Stimulated activated CD8-positive, alpha-beta memory T cell treated with anti-CD3 and anti-CD28 coated beads, Interleukin-15, amount 100 ng/mL, for 1 hour (primary cell): ENCODE data around the gene THOC6.

Experiments
- DNase-seq: peaks from one replicate; pipeline ENCODE4 v3.0.0-alpha.2; 2020; ENCODE audit warnings: low read depth

THOC6 gene

DNA sequence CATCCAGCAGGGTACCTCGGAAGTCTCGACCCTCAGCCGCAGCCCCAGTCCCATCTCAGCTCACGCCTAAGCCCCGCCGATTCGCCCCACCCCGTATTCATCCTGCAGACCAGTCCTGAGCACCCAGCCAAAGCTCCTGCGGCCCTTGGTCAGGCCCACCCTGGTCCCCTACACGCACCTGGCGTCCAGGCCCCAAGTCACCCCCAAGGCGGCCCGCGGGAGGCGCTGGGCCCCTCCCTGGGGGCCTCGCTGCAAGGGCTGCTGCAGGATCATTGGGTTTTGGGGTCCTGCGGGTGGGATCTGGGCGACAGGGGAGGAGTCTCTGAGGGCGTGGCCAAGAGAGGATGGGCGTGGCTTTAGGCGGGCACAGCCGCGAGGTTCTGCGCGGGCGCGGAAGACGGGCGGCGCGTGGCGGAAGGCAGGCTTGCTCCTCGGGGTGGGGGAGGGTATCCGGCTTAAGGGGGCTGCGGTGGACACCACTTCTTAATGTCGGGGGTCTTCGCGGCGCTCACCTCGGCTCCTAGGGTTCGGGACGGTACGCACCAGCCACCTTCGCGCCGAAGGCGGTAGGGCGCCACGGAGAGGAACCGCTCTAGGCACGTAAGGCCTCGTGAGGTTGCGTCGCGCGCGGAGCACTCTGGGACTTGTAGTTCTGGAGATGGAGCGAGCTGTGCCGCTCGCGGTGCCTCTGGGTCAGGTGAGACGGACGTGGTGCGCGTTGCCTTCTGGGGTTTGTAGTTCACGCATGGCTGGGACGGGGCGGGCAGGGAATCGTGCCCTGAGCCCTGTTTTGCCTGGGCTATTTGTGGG lies at the start of gene THOC6, which contains the start of gene HCFC1R1:
THOC6 (plus strand) TSS at position 367 of the 810 bp plus-strand sequence; CDS start at position 659, 292 bp downstream.
HCFC1R1 (minus strand) TSS at position 274 of the 810 bp plus-strand sequence; CDS start at position 273, 1 bp downstream.
- peak; percentile 88 for DNase-seq

DNA sequence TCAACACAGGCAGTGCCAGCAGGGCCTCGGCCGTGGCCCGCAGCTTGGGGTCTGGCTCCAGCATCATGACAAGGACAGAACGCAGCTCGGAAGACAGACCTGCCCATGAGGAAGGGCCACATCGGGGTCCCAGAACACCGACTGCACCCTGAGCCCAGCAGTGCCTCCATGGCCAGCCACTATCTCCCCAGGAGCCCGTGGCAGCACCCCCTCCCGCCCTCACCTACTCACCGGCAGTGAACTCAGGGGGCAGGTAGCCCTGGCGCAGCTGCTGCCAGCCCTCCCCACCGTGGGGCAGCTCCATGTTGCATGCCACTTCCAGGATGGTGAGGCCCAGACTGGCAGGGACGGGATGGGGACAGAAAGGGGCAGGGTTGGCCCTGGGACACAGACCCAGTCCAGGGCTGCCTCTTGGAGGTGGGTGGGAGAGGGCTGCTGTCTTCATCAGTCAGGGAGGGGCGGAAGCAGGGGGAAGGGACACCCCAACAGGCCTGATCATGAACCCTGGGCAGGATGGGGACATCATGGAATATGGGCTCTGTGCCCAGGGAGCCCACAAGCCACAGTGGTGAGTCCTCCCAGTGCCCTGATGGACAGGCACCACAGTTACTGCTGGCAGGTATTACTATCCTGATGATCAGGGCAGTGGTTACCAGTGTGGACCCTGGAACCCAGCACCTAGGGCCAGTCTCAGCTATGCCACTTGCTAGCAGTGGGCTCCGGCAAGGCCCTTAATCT lies 49.3 kb upstream of the THOC6 start:
- no peak for DNase-seq

DNA sequence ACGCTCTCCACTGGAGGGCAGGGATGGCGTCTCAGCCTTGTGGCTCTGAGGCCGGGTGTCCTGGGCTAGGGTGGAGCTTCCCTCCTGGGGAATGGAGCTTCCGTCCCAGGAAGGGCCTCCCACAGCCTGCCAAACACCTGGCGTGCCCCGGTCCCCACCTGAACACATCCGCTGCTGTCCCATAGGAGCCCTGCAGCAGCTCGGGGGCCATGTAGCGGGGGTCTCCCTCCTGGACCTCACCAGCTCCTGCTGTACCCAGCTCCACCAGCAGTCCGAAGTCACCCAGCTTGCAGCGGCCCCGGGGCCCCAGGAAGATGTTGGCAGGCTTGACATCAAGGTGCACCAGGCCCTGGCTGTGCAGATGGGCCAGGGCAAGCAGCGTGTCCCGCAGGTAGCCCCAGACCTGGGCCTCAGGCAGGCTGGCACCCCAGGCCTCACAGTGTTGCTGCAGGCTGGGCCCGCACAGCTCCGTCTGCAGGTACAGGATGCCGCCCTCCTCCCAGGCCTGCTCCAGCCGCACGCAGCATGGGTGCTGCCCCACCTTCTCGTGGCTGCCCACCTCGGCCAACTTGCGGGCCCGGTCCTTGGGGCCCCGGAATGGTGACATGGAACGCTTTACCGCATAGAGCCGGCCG lies 48.6 kb upstream of the THOC6 start:
- DNase-seq = no peak

DNA sequence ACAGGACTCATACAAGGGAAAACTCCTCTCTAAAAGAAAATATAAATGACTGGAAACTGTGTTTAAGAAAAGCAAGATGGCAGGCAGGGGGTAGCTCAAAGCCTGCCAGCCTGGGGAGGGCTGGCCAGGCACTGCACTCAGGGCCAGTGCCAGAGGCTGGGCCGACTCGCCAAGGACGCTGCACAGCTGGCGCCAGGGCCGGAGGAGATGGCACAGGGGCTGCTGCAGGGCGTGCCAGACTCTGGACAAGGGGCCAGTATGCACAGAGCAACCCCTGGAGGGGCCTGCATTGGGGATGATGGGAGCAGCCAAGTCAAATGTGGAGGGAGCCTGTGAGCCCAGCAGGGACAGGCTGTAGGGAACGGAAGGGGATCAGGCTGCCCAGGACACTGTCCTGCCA lies 47.6 kb upstream of the THOC6 start:
- DNase-seq = no peak

DNA sequence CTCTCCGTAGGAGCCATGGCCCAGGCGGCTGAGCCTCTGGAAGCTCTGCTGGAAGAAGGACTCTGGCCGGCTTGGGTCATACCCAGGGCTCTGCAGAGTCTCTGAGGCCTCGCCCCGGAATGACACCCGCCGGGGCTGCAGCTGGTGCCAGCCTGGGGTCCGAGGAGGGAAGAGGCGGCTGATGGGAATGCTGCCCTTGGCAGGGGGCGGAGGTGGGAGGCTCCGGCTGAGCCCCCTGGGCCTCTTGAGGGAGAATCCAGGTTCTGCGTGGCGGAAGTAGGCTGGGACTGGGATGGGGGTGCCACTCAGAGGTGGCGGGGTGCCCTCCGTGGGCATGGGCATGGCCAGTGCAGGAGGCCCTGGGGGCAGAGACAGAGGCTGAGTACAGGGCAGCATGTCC lies 47.2 kb upstream of the THOC6 start:
- no peak for DNase-seq

DNA sequence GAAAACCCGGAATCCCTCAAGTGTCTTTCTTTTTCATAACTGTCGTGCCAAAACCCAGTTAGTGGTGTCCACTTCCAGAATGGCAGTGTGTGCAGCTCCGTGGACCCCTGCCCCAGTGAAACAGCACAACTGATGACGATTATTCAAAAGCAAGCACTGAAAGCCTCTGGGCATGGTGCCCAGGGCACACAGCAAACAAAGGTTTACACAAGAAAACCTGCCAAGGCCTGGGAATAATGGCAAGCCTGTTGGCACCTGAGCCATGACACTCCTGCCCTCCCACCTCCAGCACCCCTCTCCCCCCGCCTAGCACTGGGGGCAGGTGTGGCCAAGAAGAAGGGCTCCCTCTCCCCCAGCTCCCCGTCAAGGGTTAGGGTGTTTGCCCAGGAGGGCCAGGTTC lies 46.4 kb upstream of the THOC6 start:
- no peak for DNase-seq

DNA sequence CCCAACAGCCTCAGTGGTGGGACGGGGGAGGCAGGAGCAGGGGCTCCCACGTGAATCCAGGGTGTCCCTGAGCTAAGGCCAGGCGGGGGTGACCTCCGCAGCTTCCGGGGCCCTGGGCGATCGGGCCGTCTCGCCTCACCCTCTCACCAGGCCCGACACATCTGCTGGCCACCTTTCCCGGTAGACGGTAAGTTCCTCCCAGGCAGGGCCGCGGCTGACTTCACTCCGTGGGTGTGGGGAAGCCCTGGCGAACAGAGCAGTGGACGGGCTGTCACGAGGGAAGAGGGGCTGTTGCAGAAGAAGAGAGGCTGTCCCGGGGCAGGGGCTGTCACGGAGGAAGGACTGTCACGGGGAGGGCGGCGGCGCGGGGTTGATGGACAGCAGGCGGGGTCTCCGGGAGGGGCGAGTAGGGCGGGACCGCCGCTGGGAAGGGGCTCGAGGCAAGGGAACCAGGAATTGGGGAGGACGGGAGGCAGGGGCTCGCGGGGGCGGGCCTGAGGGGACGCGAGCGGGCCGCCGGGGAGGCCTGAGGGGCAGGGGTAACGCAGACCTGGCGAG lies 44.1 kb upstream of the THOC6 start:
- no peak for DNase-seq

DNA sequence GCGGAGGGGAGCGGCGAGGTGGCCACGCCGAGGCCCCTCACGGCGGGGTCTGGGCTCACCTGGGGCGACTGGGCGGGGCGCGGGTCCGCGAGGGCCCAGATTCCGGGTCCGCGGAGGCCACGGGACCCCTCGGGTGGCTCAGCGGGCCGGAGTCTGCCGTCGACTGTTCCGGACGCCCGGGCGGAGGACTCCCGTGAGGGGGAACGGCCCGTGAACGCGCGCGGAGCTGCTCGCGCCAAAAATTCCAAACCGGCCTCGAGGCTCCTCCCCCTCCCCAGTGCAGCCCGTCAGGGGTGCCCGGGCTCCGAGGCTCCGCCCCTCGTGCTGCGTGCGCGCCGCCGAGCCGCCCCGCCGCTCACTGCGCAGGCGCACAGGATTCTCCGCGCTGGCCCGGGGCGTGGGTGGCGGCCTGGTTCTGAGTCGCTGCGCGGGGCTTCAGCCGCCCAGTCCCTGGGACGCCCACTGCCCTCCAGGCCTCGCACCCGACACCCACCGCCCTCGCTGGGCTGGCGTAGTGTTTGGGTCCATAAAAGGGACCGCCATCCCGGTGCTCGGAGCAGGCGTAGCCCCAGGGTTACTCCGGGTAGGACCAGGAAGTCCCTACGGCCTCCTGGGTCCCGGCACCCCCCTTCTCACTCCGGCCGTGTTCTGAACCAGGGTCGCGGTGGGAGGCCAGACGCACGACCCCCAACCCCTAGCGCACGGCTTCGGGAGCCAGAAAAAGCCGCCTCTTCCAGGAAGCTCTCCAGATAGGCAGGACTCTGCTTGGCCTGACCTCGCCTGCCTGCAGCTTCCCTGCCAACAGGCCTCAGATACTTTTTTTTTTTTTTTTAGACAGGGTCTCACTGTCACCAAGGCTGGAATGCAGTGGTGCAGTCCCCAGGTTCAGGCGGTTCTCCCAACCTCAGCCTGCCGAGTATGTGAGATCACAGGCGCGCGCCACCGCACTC lies 43.3 kb upstream of the THOC6 start, which contains the start of gene PKMYT1:
PKMYT1 (minus strand) TSS at position 220 of the 950 bp plus-strand sequence. CDS start 789 bp downstream, outside the sequence.
- DNase-seq = peak; percentile 82

DNA sequence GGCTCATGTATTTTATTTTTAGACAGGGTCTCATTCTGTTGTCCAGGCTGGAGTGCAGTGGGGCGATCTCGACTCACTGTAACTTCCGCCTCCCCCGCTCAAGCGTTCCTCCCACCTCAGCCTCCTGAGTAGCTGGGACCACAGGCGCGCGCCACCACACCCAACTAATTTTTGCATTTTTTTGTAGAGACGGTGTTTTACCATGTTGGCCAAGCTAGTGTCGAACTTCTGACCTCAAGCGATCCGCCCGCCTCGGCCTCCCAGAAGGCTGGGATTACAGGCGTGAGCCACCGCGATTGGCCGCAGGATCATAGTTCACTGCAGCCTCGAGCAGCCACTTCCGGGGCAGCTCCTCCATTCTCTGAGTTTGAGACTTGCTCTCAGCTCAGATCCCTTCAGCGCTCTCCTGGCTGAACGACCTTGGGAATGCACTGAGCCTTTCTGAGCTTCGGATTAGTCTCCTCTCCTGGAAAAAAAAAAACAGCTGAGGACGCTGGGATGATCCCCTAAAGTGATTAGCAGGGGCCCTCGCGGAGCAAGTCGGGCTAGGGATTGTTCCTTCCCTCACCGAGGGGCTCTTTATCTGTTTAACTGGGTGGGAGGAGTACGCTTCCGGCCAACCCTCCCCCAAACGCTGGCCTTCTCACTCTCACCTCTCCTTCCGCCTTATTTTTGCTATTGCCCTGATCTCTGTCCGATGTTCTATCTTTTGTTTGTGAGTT lies 42.5 kb upstream of the THOC6 start:
- DNase-seq = no peak

DNA sequence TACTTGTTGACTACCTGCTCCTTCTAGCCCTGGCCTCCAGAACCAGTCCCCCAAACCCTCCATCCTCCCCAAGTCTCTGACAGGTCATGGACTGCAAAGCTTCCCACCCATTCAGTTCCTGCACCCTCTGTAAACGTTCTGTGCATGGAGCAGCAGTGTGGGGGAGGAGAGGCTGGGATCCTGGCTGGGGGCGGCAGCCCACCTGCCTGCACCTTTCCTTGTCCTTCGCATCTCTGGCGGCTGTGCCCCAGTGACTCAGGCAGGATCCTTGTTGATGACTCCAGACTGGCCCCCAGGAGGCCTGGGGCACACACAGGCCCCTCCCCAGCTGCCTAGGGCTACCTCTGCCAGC lies 42.0 kb upstream of the THOC6 start:
- DNase-seq = no peak

DNA sequence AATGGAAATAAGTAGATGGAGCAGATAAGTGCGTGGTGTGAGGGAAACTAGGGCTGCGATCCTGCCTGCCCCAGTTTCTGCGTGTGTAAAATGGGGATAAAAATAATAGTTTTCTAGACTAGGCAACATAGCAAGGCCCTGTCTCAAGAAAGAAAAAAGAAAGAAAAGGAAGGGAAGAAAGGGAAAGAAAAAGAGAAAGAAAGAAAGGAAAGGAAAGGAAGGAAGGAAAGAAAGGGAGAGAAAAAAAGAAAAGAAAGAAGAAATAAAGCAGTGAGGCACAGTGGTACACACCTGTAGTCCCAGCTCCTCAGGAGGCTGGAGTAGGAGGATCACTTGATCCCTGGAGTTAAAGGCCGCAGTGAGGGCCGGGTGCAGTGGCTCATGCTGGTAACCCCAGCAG lies 41.4 kb upstream of the THOC6 start:
- DNase-seq = no peak

DNA sequence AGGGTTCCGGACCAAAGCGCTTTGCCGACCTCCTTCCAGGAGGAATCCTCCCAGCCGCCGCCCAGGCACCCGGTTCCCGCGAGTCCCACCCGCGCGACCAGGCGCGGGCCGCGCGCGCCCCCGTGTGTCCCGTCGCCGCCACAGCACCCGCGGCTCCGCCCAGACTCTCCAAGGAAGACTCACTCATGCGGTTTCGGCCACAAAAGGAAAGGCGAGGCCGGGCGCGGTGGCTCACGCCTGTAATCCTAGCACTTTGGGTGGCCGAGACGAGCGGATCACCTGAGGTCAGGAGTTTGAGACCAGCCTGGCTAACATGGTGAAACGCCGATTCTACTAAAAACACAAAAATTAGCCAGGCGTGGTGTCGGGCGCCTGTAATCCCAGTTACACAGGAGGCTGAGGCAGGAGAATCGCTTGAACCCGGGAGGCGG lies 40.1 kb upstream of the THOC6 start:
- peak; percentile 35 for DNase-seq

DNA sequence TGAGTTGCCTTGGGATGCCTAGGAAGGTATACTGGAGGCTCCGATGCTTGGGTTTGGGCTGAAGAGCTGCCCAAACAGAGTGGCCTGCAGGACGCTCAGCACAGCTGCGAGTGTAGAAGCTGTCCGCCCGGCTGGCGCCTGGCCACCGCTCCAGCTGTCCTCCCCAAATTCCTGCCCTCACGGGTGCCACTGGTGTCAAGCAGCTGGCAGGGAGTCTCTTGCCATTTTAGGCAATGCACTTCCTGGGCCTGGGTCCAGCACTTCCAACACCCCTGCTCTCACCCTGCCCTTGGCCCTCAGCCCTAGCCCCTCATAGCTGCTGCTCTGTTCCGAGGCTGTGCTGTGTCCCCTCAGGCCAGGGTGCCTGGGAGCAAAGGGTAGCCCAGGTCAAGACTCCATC lies 38.4 kb upstream of the THOC6 start:
- DNase-seq = no peak

DNA sequence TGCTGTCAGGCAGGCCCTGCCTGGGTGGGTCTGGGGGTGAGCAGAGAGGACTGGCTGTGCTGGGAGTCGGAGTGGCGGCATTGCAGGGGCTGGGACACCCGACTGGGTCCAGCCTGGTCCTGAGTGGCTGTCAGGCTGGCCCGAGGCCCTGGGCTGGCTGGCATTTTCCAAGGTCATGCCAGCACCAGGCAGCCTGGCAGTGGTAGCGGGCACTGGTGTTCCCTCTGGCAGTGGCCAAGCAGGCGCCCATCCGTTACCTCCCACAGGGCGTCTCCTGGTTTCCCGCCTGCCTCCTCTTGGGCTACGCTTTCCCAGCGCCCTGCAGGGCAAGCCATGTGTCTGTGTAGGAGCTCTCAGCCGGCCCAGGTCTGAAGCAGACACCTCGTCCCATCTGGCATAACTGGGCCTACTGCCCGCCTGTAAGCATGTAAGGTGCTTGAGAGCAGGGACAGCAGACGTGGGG lies 37.9 kb upstream of the THOC6 start:
- DNase-seq = no peak

DNA sequence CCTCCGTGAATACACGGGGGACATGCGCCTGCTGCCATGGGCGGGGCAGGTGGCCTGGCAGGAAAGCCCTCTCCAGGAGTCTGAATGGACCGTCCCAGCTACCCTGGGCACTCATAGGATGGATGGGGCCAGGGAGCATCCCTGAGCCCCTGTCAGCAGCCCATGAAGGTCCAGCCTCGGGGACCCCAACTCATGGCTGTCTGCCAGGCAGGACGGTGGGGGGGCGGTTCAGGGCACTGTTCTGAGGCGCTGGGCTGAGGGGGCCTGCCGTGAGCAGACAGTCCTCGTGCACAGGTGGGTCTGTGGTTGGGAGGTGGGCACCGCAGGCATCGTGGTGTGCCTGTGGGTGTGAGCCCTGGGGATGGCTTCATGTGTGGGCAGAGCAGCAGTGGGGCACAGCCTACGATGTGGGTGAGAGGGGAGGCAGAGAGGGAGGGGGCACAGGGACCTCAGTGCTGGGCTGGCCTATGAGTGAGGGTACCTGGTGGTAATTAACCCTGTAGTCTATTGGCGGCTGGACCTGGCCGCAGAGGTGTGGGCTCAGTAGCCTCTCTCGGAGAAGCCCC lies 37.1 kb upstream of the THOC6 start:
- DNase-seq = no peak

DNA sequence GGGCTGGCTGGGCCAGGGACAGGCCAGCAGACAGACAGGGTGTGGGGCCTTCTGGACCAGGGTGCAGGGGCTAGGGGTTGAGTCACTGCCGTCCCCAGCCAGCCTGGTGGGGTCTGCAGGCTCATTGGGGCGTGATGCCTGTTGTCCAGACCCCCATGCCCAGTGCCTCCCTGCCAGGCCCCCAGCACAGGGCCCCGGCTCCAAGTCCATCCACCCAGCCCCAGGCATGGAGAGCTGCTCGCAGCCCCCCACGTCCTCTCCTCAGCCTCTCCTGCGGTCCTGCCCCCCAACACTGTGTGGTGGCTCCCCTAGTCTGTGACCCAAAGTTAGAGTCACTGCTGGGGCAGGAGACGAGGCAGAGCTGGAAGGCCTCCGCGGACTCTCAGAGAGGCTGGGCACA lies 36.5 kb upstream of the THOC6 start:
- no peak for DNase-seq

DNA sequence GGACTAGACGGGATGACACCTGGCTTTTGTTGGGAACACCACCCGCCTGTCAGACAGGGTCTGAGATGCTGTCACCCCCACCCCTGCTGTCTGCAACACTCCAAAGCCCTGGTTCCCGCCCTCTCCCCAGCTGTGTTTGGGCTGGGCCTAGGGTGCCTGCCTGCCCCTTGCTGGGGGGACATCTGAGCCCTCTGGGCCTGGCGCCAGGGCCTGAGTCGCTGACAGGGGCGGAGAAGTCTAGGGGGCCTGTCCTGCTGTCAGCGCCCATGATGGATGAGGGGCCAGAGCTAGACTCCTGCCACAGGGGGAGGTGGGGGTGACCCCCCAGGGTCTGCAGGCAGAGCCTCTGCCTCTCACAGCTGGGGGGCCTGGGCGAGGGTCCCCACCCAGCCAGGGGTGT lies 36.0 kb upstream of the THOC6 start:
- no peak for DNase-seq

DNA sequence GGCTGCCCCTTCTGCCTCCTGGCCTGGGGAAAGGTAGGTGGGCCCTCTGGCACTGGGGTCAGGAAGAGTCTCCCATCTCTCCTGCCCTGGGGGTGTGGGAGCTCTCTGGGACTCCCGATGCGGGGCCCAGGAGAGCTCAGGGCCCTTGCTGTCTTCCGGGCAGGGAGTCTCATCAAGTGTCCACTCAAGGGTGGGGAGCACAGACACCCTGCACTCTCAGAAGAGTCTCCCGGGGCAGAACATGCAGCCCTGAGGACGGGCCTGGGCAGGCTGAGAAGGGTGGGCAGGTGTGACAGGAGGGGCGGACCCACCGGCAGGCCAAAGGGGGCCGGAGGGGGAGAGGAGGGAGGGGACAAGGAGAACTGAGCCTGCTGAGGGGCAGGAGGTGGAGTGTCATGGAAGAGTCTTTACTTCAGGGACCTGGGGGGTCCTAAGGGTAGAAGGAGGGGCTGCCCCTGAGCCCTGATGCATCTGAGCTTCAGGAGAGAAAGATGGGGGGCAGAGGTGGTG lies 35.2 kb upstream of the THOC6 start:
- DNase-seq = no peak

DNA sequence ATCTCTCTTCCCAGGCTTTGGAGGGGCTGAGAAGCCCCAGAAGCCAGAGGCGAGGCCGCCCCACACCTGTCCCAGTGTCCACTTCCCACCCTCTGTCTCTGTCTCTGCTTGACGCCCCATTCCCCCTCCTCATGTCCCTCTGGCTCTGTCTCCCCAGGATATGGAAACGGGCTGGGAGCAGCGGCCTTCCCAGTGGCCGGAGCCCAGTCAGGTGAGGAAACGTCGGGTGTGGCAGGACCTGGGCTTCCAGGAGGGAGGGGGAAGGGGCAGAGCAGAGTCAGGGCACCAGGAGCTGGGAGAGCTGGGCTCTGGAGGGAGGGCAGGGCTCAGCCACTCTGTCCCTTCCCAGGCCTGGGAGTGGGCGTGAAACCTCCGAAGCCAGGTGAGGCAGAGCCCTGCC lies 32.9 kb upstream of the THOC6 start:
- no peak for DNase-seq
